Right cardiac atrium (tissue), 5 donors: Measurements from ENCODE around the gene BRAP. TPM values are rescaled to one million over a fixed set of nuclear protein-coding genes. Genes with fewer than 3 reads are reported as not detected.
"Not testable (repeated sequence)": the region's sequence is repeated elsewhere in the genome, so short reads cannot be mapped to it uniquely, and the experiment has no call there.

Experiments
- ATAC-seq, 2 donors: fragments of 200-7000 bp; cut with Tn5 transposase; one replicate each; pipeline versions ENCODE4 v1.8.0 to v1.9.1; 2020; ENCODE audit warnings: moderate library complexity in 2 of 2, mild to moderate bottlenecking in 1 of 2
- DNase-seq, 3 donors: peaks; one replicate each; pipeline ENCODE4 v3.0.0-alpha.2; 2020
- H3K27ac ChIP-seq: one replicate; pipeline ENCODE4 v1.5.1; 2013; ENCODE audit warnings: mild to moderate bottlenecking, low read length, control low read depth, moderate library complexity
- H3K27me3 ChIP-seq: one replicate; pipeline ENCODE4 v1.6.1; 2013; ENCODE audit not compliant: control insufficient read depth, insufficient read depth
- H3K4me1 ChIP-seq: one replicate; pipeline ENCODE4 v1.6.1; 2013; ENCODE audit warnings: low read length; ENCODE audit not compliant: control insufficient read depth, insufficient read depth
- H3K4me3 ChIP-seq: one replicate; pipeline ENCODE4 v1.5.1; 2013; ENCODE audit warnings: low read length, control low read depth
- H3K9me3 ChIP-seq: one replicate; pipeline ENCODE4 v1.6.1; 2013; ENCODE audit warnings: low read length; ENCODE audit not compliant: control insufficient read depth
- WGBS: extraction: QIAGEN DNeasy Blood & Tissue Kit; methylation state at CpG from one replicate; pipeline ENCODE4 v1.1.7; 2013; 5-methylcytosine and 5-hydroxymethylcytosine counted together
- intact Hi-C, 4 donors: fragments of 100-400 bp; cut with DNase I; formaldehyde crosslinking; loops; one replicate each; pipeline versions ENCODE4 v1.11.0 to v1.14.0; 2022 to 2023
- polyA plus RNA-seq: library from polyadenylated mRNA; stranded (reverse); fragments of 200-250 nt; gene quantifications from one replicate; pipeline ENCODE4 v1.2.3, GENCODE V29; 2013
- total RNA-seq, 4 donors: library from RNA; stranded (reverse); fragmentation: NEBNext Ultra II Directional; extraction: Animal tissue kit (Norgen Biotek cat#: 25700); gene quantifications; one replicate each; pipeline ENCODE4 v1.2.1, GENCODE V29; 2021
- donor health status: healthy with polysubstance abuse.
- donor health status: DM: no; HTN: yes; CAD: no.
- donor health status: DM: no; HTN: no; CAD: no.
- donor health status: DM: no; HTN: yes; CAD: no; lungs with severe emphysema.
- donor health status: DM: yes; HTN: yes; CAD: no.

The BRAP gene
- total and polyA plus RNA-seq, 5 donors: 5.8 to 14.7 (median 12.7) TPM

DNA sequence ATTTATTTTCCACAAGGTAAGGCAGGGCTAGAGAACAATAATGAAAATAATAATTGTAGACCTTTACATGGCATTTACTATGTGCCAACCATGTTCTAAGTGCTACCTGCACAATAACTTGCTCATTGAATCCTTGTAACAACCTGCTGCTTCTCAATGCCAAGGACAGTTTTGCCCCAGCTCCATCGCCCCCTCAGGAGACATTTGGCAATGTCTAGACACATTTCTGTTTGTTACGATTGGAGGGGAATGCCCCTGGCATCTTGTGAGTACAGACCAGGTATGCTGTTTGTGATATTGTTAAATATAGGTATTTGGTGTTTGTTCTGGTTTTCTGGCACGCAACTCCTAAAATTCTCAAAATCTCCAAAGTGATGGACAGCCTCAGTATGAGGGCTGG lies 78.5 kb downstream of the BRAP start:
- intact Hi-C loops: no loop called here
- no peaks in the 10 kb centered on the region for H3K4me1 ChIP-seq
- no peak for DNase-seq
- WGBS: 83% methylated on average over 3 of the region's 3 CpGs
- no peak overlapping the region for H3K4me3 ChIP-seq
- ATAC-seq: no peak
- H3K27ac ChIP-seq: no peak overlapping the region
- no peaks in the 10 kb centered on the region for H3K27me3 ChIP-seq
- no peaks in the 10 kb centered on the region for H3K9me3 ChIP-seq

GRCh38 chr12:111606767-111607230 lies 79.0 kb downstream of the BRAP start:
- Histone ChIP-seq H3K9me3 (no peaks in the 10 kb centered on the region), H3K27ac (no peak overlapping the region), H3K4me3 (no peak overlapping the region), H3K4me1 (no peaks in the 10 kb centered on the region), H3K27me3 (no peaks in the 10 kb centered on the region)
- WGBS: 85% methylated on average over 3 of the region's 3 CpGs
- intact Hi-C loops: no loop called here
- no peak for DNase-seq
- no peak for ATAC-seq

GRCh38 chr12:111605911-111606766 lies 79.6 kb downstream of the BRAP start:
- DNase-seq (no peak), ATAC-seq (no peak)
- Histone ChIP-seq H3K27me3 (no peaks in the 10 kb centered on the region), H3K4me1 (no peaks in the 10 kb centered on the region), H3K27ac (no peak overlapping the region), H3K4me3 (no peak overlapping the region), H3K9me3 (no peaks in the 10 kb centered on the region)
- 86% methylated on average over 7 of the region's 7 CpGs for WGBS
- intact Hi-C loops: no loop called here

DNA sequence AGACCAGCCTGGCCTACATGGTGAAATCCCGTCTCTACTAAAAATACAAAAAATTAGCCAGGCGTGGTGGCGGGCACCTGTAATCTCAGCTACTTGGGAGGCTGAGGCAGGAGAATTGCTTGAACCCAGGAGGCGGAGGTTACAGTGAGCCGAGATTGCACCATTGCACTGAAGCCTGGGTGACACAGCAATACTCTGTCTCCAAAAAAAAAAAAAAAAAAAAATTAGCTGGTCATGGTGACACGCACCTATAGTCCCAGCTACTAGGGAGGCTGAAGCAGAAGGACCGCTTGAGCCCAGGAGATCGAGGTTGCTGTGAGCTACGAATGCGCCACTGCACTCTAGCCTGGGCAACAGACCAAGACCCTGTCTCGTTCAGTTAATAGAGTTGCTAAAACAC lies 82.9 kb downstream of the BRAP start:
- intact Hi-C loops: not testable (repeated sequence)
- 98% methylated on average over 11 of the region's 11 CpGs for WGBS

GRCh38 chr12:111602348-111602747 lies 83.4 kb downstream of the BRAP start:
- 100% methylated on average over 2 of the region's 2 CpGs for WGBS

More for the DNA sequence above, 82.9 kb downstream of the BRAP start:
- not testable (repeated sequence) for H3K9me3 ChIP-seq, H3K4me1 ChIP-seq, H3K27me3 ChIP-seq, H3K27ac ChIP-seq, ATAC-seq, H3K4me3 ChIP-seq
- DNase-seq: peak in 1 of 3 donors; percentile 7

DNA sequence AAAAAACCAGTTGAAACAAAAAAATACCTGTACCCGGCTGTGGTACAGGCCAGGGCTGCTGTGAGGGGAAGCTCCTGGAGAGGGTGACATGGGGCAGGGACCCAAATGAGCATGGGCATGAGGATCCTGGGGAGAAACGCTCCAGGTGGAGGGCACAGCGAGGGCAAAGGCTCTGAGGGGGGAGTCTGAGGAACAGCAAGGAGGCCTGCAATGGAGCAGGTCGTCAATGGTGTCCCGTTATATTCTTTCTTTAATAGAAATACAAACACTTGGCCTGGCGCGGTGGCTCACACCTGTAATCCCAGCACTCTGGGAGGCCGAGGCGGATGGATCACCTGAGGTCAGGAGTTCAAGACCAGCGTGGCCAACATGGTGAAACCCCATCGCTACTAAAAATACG lies 84.8 kb downstream of the BRAP start:
- H3K9me3 ChIP-seq, ATAC-seq, intact Hi-C loops, H3K27ac ChIP-seq, DNase-seq, H3K4me1 ChIP-seq, H3K27me3 ChIP-seq, H3K4me3 ChIP-seq: not testable (repeated sequence)
- WGBS: 96% methylated on average over 12 of the region's 12 CpGs

More at GRCh38 chr12:111602348-111602747, 83.4 kb downstream of the BRAP start:
- intact Hi-C loops: no loop called here
- DNase-seq (no peak), ATAC-seq (no peak)
- Histone ChIP-seq H3K9me3 (no peaks in the 10 kb centered on the region), H3K4me1 (no peaks in the 10 kb centered on the region), H3K4me3 (no peak overlapping the region), H3K27me3 (no peaks in the 10 kb centered on the region), H3K27ac (no peak overlapping the region)

DNA sequence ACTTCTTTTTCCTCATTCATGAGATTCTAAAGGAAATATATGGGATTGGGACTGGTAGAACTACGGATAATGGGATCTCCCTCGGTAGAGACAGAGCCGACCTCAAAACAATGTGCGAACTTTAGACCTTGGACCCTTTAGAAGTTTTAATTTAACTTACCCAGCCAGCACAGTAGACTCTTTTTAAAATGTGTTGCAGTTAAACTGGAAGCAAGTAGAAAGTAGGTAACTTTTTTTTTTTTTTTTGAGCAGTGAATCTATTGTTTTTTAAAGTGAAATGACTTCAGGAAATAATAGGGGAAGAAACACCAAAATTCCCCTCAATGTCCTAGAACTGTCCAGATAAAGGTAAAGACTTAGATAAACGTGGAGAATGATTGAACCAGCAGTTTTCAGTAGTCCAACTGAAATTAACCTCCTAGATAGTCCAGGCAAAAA lies 85.5 kb downstream of the BRAP start:
- DNase-seq (no peak), ATAC-seq (no peak)
- WGBS: 7% methylated on average over 5 of the region's 5 CpGs
- intact Hi-C loops: no loop called here
- no peaks in the 10 kb centered on the region for H3K4me1 ChIP-seq
- H3K9me3 ChIP-seq: no peaks in the 10 kb centered on the region
- peak overlapping the region; percentile 95 for H3K27ac ChIP-seq
- H3K27me3 ChIP-seq: no peaks in the 10 kb centered on the region
- H3K4me3 ChIP-seq: peak overlapping the region; percentile 93

GRCh38 chr12:111599453-111600204 lies 86.1 kb downstream of the BRAP start:
- DNase-seq: peak; percentile 95 to 97 (median 97)
- Histone ChIP-seq H3K27me3 (no peaks in the 10 kb centered on the region), H3K27ac (peak overlapping the region; percentile 95), H3K9me3 (no peaks in the 10 kb centered on the region), H3K4me1 (no peaks in the 10 kb centered on the region), H3K4me3 (peak overlapping the region; percentile 93)
- under 1% methylated on average over 56 of the region's 56 CpGs for WGBS
- peak; percentile 94 to 95 for ATAC-seq
- intact Hi-C loops: no loop called here

GRCh38 chr12:111598637-111599452 lies 86.9 kb downstream of the BRAP start, which contains the start of gene ATXN2:
Gene ATXN2 (minus strand): TSS chr12:111599315. CDS start chr12:111599034, 281 bp downstream.
- intact Hi-C loops: no loop called here
- ATAC-seq (peak; percentile 1 to 58), DNase-seq (peak; percentile 76 to 88 (median 86))
- Histone ChIP-seq H3K27ac (peak within 1 kb of the TSS; percentile 95), H3K27me3 (no peaks in the 10 kb centered on the region), H3K4me3 (peak within 1 kb of the TSS; percentile 93), H3K9me3 (no peaks in the 10 kb centered on the region), H3K4me1 (no peaks in the 10 kb centered on the region)
- under 1% methylated on average over 117 of the region's 119 CpGs for WGBS

- no peaks in the 10 kb centered on the region for H3K27me3 ChIP-seq
- peak overlapping the region; percentile 93 for H3K4me3 ChIP-seq
- H3K27ac ChIP-seq: peak overlapping the region; percentile 73
- DNase-seq (peak; percentile 61 to 84 (median 83)), ATAC-seq (peak; percentile 54 to 72)
- H3K4me1 ChIP-seq: no peaks in the 10 kb centered on the region
- under 1% methylated on average over 67 of the region's 67 CpGs for WGBS
- no peaks in the 10 kb centered on the region for H3K9me3 ChIP-seq
- intact Hi-C loops: no loop called here
These were observed 87.7 kb downstream of the BRAP start for GRCh38 chr12:111597831-111598636.
